Small intestine (tissue), 7 donors: ENCODE data around the gene AGPAT2. TPM values are rescaled to one million over a fixed set of nuclear protein-coding genes. Genes with fewer than 3 reads are reported as not detected.

Experiments used
- DNase-seq, 2 donors: peaks; one replicate each; pipeline versions ENCODE4 v3.0.0 to v3.0.0-alpha.2; 2013
- FAIRE-seq: peaks from 2 replicates; lab custom pipeline; 2012; peaks lifted over from hg19 to GRCh38; lab: Jason Lieb, UNC
- H3K27ac ChIP-seq, 3 donors: one replicate each; pipeline ENCODE4 v1.5.1; 2013; ENCODE audit warnings: low read length in 2 of 3, mild to moderate bottlenecking in 2 of 3, control low read depth in 1 of 3, inconsistent platforms in 1 of 3, low read depth in 1 of 3, moderate library complexity in 1 of 3
- H3K27me3 ChIP-seq, 3 donors: one replicate each; pipeline ENCODE4 v1.6.1; 2013; ENCODE audit warnings: low read length in 3 of 3, inconsistent platforms in 1 of 3; ENCODE audit not compliant: control insufficient read depth in 3 of 3, insufficient read depth in 3 of 3
- H3K36me3 ChIP-seq, 3 donors: one replicate each; pipeline ENCODE4 v1.6.1; 2013; ENCODE audit warnings: low read length in 3 of 3, inconsistent platforms in 1 of 3, low read depth in 1 of 3, mild to moderate bottlenecking in 1 of 3, moderate library complexity in 1 of 3; ENCODE audit not compliant: control insufficient read depth in 3 of 3, insufficient read depth in 2 of 3
- H3K4me1 ChIP-seq, 3 donors: one replicate each; pipeline ENCODE4 v1.6.1; 2013; ENCODE audit warnings: low read length in 2 of 3, inconsistent platforms in 1 of 3, low read depth in 1 of 3, mild to moderate bottlenecking in 1 of 3, moderate library complexity in 1 of 3; ENCODE audit not compliant: control insufficient read depth in 3 of 3, insufficient read depth in 2 of 3
- H3K4me3 ChIP-seq, 3 donors: one replicate each; pipeline ENCODE4 v1.5.1; 2013; ENCODE audit warnings: low read length in 3 of 3, control low read depth in 1 of 3, inconsistent platforms in 1 of 3, low read depth in 1 of 3, mild to moderate bottlenecking in 1 of 3, moderate library complexity in 1 of 3
- H3K9me3 ChIP-seq, 2 donors: one replicate each; pipeline ENCODE4 v1.6.1; 2013; ENCODE audit warnings: low read depth in 1 of 2, low read length in 1 of 2; ENCODE audit not compliant: control insufficient read depth in 2 of 2, insufficient read depth in 1 of 2
- WGBS, 3 donors: extraction: QIAGEN DNeasy Blood & Tissue Kit; methylation state at CpG; one replicate each; pipeline ENCODE4 v1.1.7; 2013; 5-methylcytosine and 5-hydroxymethylcytosine counted together
- polyA plus RNA-seq, 4 donors: library from polyadenylated mRNA; stranded (reverse) in 3 of 4; unstranded in 1 of 4; fragments of 200-250 nt in 3 of 4; fragments of 120-200 nt in 1 of 4; gene quantifications; one replicate each; pipeline versions ENCODE4 v1.2.1 to v1.2.3, GENCODE V29; 2013
- donor health status: healthy with polysubstance abuse.
- donor health status: control.
- donor health status: control.
- donor health status: Bipolar disorder and iron deficiency.
- donor health status: healthy.

AGPAT2 gene
- polyA plus RNA-seq, 4 donors, result 222 to 653 (median 363) TPM

GRCh38 chr9:136658849-136659535 lies 28.3 kb downstream of the AGPAT2 start:
- FAIRE-seq (no peak), DNase-seq (no peak)
- H3K4me1 ChIP-seq, result peaks cover 0 to 12% (median 3%) of the 10 kb centered on the region in 3 donors
- no peak overlapping the region for H3K4me3 ChIP-seq
- no peaks in the 10 kb centered on the region for H3K36me3 ChIP-seq
- peaks cover 7 to 39% (median 17%) of the 10 kb centered on the region in 3 donors for H3K27me3 ChIP-seq
- WGBS, 3 donors, result 37 to 53% (median 40%) methylated on average over 28 to 37 of the region's 37 CpGs
- no peaks in the 10 kb centered on the region for H3K9me3 ChIP-seq
- H3K27ac ChIP-seq, result peak overlapping the region in 1 of 3 donors; percentile 83

GRCh38 chr9:136657974-136658848 lies 29.0 kb downstream of the AGPAT2 start:
- DNase-seq (peak; percentile 58 to 81), FAIRE-seq (no peak)
- Histone ChIP-seq H3K9me3 (no peaks in the 10 kb centered on the region), H3K4me3 (no peak overlapping the region), H3K27me3 (peaks cover 4 to 34% (median 17%) of the 10 kb centered on the region in 3 donors), H3K27ac (peak overlapping the region in 1 of 3 donors; percentile 83), H3K4me1 (peaks cover 0 to 12% (median 3%) of the 10 kb centered on the region in 3 donors), H3K36me3 (no peaks in the 10 kb centered on the region)
- WGBS, 3 donors, result 11 to 35% (median 16%) methylated on average over 31 of the region's 31 CpGs

GRCh38 chr9:136656795-136657611 lies 30.3 kb downstream of the AGPAT2 start:
- Histone ChIP-seq H3K27me3 (peaks cover 4 to 29% (median 16%) of the 10 kb centered on the region in 3 donors), H3K4me1 (peaks cover 0 to 12% (median 3%) of the 10 kb centered on the region in 3 donors), H3K27ac (peak overlapping the region in 1 of 3 donors; percentile 83), H3K9me3 (no peaks in the 10 kb centered on the region), H3K4me3 (no peak overlapping the region), H3K36me3 (no peaks in the 10 kb centered on the region)
- DNase-seq (no peak), FAIRE-seq (no peak)
- WGBS, 3 donors, result 45 to 59% (median 50%) methylated on average over 35 to 37 of the region's 37 CpGs

GRCh38 chr9:136656183-136656738 lies 31.0 kb downstream of the AGPAT2 start:
- 47 to 56% (median 48%) methylated on average over 11 of the region's 11 CpGs for WGBS, 3 donors
- DNase-seq, result no peak
- peaks cover 0 to 12% (median 3%) of the 10 kb centered on the region in 3 donors for H3K4me1 ChIP-seq
- no peak overlapping the region for H3K4me3 ChIP-seq
- peak overlapping the region in 2 of 3 donors; percentile 24 to 83 for H3K27ac ChIP-seq
- H3K36me3 ChIP-seq, result no peaks in the 10 kb centered on the region
- peaks cover 4 to 29% (median 16%) of the 10 kb centered on the region in 3 donors for H3K27me3 ChIP-seq
- FAIRE-seq, result no peak
- no peaks in the 10 kb centered on the region for H3K9me3 ChIP-seq

- Histone ChIP-seq H3K27ac (peak overlapping the region in 1 of 3 donors; percentile 86), H3K36me3 (no peaks in the 10 kb centered on the region), H3K4me3 (no peak overlapping the region), H3K4me1 (peaks cover 0 to 12% (median 3%) of the 10 kb centered on the region in 3 donors), H3K9me3 (no peaks in the 10 kb centered on the region), H3K27me3 (peaks cover 4 to 29% (median 16%) of the 10 kb centered on the region in 3 donors)
- FAIRE-seq, result no peak
- WGBS, 3 donors, result 15 to 43% (median 18%) methylated on average over 14 to 18 of the region's 18 CpGs
- peak in 1 of 2 donors; percentile 1 for DNase-seq
Measured at GRCh38 chr9:136655536-136656182, 31.6 kb downstream of the AGPAT2 start.

- no peaks in the 10 kb centered on the region for H3K36me3 ChIP-seq
- H3K27ac ChIP-seq, result peak overlapping the region in 1 of 3 donors; percentile 86
- no peak for FAIRE-seq
- peak in 1 of 2 donors; percentile 0 for DNase-seq
- H3K4me3 ChIP-seq, result no peak overlapping the region
- 68 to 71% (median 71%) methylated on average over 15 of the region's 15 CpGs for WGBS, 3 donors
- peaks cover 0 to 12% (median 3%) of the 10 kb centered on the region in 3 donors for H3K4me1 ChIP-seq
- peaks cover 4 to 29% (median 16%) of the 10 kb centered on the region in 3 donors for H3K27me3 ChIP-seq
- no peaks in the 10 kb centered on the region for H3K9me3 ChIP-seq
Measured at GRCh38 chr9:136654820-136655535, 32.3 kb downstream of the AGPAT2 start.
